GM21529 (cell line): ENCODE measurements around the gene CST3.
A peak's percentile ranks its signal among the peaks of the same experiment; 100 is the strongest.
"Not testable (repeated sequence)": the region's sequence is repeated elsewhere in the genome, so short reads cannot be mapped to it uniquely, and the experiment has no call there.

ENCODE experiments used
- ATAC-seq: cut with Tn5 transposase; IDR thresholded peaks from one replicate; pipeline ENCODE4 v1.9.1; 2021; ENCODE audit not compliant: unreplicated experiment

CST3 gene

DNA sequence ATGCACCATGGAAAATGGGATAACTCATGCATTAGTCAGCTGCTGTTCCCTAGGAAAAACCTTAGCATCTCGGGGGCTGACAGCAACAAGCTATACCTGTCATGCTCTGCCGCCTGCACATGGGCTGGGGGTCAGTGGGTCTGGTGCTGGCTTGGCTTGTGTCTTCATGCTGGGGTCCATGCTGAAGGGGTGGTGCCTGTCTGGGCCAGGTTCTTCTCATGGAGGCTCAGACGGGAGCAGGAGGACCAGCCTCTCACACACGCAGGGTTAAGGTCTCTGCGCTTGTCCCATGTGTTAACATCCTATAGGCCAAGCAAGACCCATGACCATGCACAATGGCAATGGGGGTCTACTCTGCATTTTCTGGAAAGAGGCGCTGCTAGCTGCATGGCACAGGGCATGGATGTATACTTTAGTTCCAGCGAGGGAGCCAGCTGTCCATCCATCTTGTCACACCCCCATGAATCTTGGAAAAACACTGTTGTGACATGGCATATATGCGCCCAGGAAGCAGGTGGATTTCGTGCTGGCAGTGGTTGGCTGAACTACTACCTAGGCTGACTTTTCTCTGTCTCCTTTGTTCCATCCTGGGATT, 24.6 kb upstream of the CST3 start:
- no peak for ATAC-seq

DNA sequence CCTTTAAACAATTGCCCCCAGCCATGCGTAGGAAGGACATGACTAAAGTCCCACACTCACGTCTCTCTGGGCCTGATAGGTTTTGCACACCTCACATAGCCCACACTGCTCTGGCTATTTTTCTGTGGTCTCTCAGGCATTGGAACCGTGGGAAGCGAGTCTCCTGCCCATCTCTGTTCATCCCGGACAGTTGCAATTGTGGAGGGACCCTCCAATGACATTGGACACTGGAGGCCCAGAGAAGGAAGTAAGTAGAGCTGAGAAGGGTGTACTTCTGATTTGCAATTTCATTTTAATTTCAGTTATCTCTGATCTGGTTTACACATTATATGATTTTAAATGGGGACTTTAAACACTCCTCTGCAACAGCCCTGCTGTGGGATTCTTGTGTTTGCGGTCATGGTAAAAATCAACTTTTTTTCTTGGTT, 23.3 kb upstream of the CST3 start:
- no peak for ATAC-seq

DNA sequence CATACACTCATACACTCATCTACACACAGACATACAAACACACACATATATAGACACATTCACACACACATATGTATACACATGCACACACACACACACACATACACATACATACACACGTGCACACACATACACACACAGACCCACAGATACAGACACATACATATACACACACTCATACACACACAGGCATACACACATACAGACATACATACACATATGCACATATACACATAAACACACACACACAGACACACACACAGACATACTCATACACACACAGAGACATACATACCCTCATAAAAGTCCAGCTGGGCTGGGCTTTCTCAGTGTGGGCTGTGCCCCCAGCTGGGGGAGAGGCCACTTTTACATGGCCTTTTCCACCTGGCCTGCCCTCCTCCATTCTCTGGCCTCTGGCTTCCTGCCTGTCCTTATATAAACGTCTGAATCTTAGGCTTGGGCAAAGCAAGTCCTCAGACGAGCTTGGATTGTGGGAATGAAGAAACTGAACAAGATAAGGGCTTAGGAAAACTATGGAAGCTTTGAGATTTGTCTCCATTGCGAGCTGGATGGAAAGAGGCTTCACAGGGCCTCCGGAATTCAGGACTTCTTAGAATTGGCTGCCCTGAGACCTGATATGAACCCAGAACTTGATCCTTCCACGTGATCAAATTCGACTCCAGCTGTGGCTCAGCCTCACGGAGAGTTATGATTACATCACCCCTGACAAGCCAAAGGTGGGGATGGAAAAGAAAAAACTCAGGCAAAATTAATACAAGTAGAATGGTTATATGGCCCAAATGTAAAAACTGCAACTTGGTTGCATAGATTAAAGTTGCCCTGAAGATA, 22.5 kb upstream of the CST3 start:
- ATAC-seq = no peak

- not testable (repeated sequence) for ATAC-seq
Observed at GRCh38 chr20:23659610-23659988, 21.8 kb upstream of the CST3 start.

- no peak for ATAC-seq
Observed at GRCh38 chr20:23658989-23659609, 21.3 kb upstream of the CST3 start.

DNA sequence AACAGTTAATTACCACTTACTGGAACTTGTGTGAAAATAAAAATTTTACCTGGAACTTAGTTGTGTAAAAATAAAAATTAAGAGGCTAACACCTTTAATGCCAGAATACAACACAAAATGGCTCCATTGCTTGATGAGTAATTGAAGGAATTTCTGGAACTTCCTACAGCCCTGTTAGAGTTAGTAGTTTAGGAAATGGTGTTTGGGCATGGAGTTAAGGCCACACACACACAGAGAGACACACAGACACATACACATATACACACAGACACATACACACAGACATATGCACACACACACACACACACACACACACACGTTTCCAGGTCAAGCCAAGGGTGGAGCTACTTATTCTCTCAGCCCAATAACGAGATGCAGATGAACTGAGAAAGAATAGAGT, 20.6 kb upstream of the CST3 start:
- no peak for ATAC-seq

DNA sequence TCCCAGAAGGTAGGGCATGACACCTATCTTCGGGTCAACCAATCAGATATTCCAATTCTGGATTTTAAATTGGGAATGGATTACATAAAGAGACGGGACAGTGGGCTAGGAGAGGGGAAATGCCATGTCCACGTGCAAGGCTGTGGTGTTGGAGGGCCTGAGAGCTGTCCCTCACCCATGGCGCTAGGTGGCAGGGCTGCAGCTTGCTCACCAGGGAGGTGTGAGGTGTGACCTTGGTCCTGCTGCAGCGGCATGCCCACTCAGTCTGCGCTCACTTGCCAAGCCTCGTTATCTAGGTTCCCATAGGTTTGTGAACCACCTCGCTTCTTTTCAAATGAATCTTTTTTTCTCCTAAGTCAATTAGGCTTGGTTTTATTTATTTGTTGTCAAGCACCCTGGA, 19.4 kb upstream of the CST3 start:
- ATAC-seq = no peak

DNA sequence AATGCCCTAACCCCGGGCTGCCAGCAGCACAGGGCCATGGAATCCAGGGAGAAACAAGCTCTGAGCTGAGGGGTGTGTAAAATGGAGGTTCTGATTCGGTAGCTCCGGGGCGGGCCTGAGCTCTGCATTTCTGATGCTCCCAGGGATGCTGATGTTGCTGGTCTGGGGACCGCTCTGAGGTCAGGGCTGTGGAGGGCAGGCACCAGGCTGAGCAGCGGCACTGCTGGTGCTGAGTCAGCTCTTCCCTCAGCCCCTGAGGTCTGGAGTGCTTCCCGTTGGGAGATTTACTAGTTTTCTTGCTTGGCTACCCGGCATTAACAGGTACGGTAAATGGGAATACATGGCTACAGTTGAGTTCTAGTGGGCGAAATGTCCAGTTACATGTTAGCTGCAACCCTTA, 18.6 kb upstream of the CST3 start:
- ATAC-seq = no peak

- no peak for ATAC-seq
Observed at GRCh38 chr20:23655491-23656211, 17.9 kb upstream of the CST3 start.

- ATAC-seq = no peak
Observed at GRCh38 chr20:23654717-23655116, 17.0 kb upstream of the CST3 start.

GRCh38 chr20:23654000-23654399, 16.2 kb upstream of the CST3 start:
- no peak for ATAC-seq

DNA sequence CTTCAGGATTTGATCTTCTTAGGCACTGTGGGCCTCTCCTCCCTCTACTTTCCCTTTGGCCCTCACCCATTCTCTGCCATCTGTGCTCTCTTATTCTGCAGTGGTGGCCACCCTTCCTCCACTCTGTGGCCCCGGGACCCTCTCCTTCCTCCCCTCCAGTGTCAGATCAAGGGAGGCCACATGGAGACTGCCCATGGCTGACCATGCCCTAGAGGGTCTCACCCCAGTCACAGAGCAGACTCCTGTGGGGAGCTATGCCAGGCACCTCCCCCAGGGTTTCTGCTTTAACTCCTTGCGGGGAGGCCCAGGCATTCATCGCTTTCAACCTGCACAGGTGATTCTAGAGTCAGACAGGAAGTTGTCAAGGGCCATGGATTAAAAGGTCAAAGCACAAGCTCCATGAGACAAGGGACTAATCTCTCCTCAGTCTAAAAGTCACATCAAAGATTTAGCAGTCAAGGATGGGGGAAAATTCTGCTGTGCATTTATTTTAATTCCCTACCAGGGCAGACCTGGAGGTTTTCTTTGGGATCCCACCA, 15.7 kb upstream of the CST3 start:
- ATAC-seq = no peak

GRCh38 chr20:23652926-23653325, 15.2 kb upstream of the CST3 start:
- no peak for ATAC-seq

DNA sequence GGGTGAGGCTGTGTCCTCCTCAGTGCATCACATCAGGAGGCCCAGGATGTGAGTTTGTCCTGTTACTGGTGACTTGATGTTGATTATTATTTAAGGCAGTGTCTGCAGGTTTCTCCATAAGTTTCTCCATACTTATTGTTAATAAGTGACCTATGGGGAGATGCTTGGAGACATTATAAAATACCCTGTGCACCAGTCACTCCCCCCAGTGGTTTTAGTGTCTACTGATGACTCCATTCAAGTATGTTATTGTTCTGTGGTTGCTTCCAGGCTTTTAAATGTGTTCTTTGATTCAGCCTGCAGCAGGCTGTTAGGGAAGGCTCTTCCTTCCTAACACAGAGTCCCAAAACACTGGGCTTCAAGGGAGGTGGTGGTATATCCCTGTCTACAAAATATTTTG, 14.6 kb upstream of the CST3 start:
- ATAC-seq = no peak

GRCh38 chr20:23651117-23651516, 13.4 kb upstream of the CST3 start:
- ATAC-seq = no peak

DNA sequence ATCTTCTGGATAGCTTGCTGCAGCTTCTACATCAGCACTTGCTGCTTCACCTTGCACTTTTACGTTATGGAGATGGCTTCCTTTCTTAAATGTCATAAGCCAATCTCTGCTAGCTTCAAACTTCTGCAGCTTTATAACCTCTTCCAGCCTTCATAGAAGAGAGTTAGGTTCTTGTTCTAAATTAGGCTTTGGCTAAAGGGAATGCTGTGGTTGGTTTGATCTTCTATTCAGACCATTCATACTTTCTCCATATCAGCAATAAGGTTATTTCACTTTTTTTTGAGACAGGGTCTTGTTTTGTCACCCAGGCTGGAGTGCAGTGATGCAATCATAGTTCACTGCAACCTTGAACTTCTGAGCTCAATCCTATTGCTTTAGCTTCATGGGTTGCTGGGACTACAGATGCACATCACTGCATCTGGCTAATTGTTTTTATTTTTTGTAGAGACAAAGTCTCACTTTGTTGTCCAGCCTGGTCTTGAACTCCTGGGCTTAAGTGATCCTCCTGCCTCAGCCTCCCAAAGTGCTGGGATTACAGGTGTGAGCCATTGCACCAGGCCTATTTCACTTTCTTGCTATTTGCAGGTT, 12.2 kb upstream of the CST3 start:
- no peak for ATAC-seq

- no peak for ATAC-seq
Observed at GRCh38 chr20:23649242-23649641, 11.5 kb upstream of the CST3 start.

DNA sequence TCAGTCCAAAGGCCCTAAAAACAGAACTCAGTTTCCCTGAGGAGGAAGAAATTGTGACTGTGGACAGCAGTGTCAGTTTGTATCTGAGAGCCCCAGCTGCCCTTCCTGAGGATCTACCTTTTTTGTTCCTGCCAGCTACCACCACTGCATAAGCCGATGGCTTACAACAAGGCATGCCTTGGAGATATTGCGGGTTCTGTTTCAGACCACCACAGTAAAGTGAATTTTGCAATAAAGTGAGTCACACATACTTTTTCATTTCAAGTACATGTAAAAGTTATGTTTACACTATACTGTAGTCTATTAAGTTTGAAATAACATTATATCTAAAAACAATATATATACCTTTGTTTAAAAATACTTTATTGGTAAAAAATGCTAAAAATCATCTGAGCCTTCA, 9.6 kb upstream of the CST3 start:
- ATAC-seq = no peak

DNA sequence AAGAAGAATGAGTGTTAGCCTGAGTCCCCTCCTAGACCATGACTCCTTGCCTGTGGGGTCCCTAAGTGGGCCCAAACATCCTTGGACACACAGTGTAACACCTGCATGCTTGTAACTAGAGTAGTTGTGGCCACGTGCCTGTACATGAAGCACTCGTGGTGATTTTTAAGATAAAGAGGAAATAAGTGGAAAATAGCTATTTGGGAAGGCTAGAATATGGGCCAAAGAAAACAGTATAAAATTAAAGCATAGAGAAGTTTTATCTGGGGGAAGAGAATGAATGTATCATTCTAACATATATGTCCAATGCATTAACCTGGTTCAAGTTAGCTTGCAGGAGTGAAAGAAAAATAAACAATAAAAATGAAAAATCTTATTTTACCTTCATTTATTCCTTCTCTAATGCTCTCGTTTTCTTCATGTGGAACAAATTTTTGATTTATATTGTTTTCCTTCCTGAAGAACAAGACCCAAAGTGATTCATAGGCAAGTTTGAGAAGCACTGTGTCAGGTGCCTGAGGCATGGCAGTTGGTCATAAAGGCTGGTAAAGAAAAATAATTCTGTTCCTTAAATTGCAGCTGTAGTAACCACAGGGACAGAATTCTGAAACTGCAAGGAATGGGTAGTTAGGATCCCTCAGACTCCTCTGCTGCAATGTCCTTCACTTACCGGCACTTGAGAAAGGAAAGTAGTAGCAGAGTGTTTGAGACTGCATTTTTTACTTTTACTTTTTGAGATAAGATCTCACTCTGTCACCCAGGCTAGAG, 8.5 kb upstream of the CST3 start:
- ATAC-seq = no peak

GRCh38 chr20:23645575-23645974, 7.8 kb upstream of the CST3 start:
- ATAC-seq = peak; percentile 54
